Measurements from ENCODE around the gene UBE2L3. TPM values are rescaled to one million over a fixed set of nuclear protein-coding genes. Genes with fewer than 3 reads are reported as not detected.
"Not testable (repeated sequence)": the region's sequence is repeated elsewhere in the genome, so short reads cannot be mapped to it uniquely, and the experiment has no call there.

UBE2L3 gene
- total RNA-seq, 2 experiments from 2014 or later: 50.3 to 54.9 TPM

DNA sequence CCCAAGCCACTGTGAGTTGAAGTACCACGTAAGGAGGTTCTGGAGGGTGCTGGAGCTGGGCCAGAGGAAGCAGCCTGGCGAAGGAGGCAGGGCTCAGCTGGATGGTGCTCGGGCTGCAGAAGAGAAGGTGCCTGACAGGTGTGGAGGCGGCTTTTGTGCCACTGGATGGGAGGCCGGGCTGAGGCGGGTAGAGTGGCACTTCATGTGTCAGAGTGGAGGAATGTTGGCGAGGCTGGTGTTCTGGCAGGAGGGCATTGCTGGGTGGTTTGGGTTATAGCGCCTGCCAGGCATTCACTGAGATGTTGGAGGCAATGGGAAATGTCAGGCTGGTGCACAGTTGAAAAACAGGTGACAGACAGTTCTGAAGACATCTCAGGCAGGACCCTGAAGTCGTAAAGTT, 24.2 kb downstream of the UBE2L3 start:
- no peak for ATAC-seq
- H3K27ac Mint-ChIP-seq: peak overlapping the region; percentile 58
- CTCF ChIA-PET: no interaction called here
- POLR2A ChIA-PET: interaction anchor here (0.6 to 1.2 kb wide), 3 partner anchors 28 to 51 kb away, joined by 3 read pairs; partner anchors contain the start of genes SDF2L1 and YDJC
- H3K36me3 Mint-ChIP-seq (ENCODE audit: low read depth): peaks cover 45% of the 10 kb centered on the region
- H3K4me3 Mint-ChIP-seq: no peak overlapping the region
- no peaks in the 10 kb centered on the region for H3K27me3 Mint-ChIP-seq
- no peak for DNase-seq
- intact Hi-C loops (cut with micrococcal nuclease): no loop called here
- H3K9me3 Mint-ChIP-seq: no peaks in the 10 kb centered on the region
- no peak for TF ChIP-seq CTCF (IDR thresholded peaks at IDR 0.05)
- H3K4me1 Mint-ChIP-seq (ENCODE audit: low read depth): peaks cover 53% of the 10 kb centered on the region

GRCh38 chr22:21592422-21592821, 24.9 kb downstream of the UBE2L3 start:
- ChIA-PET POLR2A (interaction anchor here (1.1 to 1.3 kb wide), 4 partner anchors 10 to 50 kb away, joined by 3 to 4 read pairs (median 3); partner anchors contain the start of gene SDF2L1), CTCF (interaction anchor here (1.0 kb wide), 1 partner anchor 37 kb away, joined by 3 read pairs; no protein-coding TSS in a partner anchor)
- ATAC-seq (no peak), DNase-seq (no peak)
- intact Hi-C loops (cut with micrococcal nuclease): no loop called here
- TF ChIP-seq CTCF (IDR thresholded peaks at IDR 0.05): no peak
- H3K27me3 Mint-ChIP-seq: no peaks in the 10 kb centered on the region
- peaks cover 47% of the 10 kb centered on the region for H3K36me3 Mint-ChIP-seq (ENCODE audit: low read depth)
- H3K4me3 Mint-ChIP-seq: no peak overlapping the region
- peaks cover 50% of the 10 kb centered on the region for H3K4me1 Mint-ChIP-seq (ENCODE audit: low read depth)
- H3K27ac Mint-ChIP-seq: no peak overlapping the region
- H3K9me3 Mint-ChIP-seq: no peaks in the 10 kb centered on the region

GRCh38 chr22:21593406-21594232, 26.1 kb downstream of the UBE2L3 start:
- ATAC-seq (no peak), DNase-seq (no peak)
- CTCF ChIA-PET: interaction anchor here (1.3 to 1.8 kb wide), 2 partner anchors 50 to 53 kb away, joined by 4 read pairs; no protein-coding TSS in a partner anchor
- Mint-ChIP-seq H3K9me3 (no peaks in the 10 kb centered on the region), H3K4me1 (ENCODE audit: low read depth) (peaks cover 46% of the 10 kb centered on the region), H3K4me3 (no peak overlapping the region), H3K27ac (no peak overlapping the region), H3K36me3 (ENCODE audit: low read depth) (peaks cover 49% of the 10 kb centered on the region), H3K27me3 (no peaks in the 10 kb centered on the region)
- POLR2A ChIA-PET: interaction anchor here (1.1 to 1.3 kb wide), 2 partner anchors 13 to 34 kb away, joined by 3 to 4 read pairs; no protein-coding TSS in a partner anchor
- intact Hi-C loops (cut with micrococcal nuclease): no loop called here
- TF ChIP-seq CTCF (IDR thresholded peaks at IDR 0.05): no peak

DNA sequence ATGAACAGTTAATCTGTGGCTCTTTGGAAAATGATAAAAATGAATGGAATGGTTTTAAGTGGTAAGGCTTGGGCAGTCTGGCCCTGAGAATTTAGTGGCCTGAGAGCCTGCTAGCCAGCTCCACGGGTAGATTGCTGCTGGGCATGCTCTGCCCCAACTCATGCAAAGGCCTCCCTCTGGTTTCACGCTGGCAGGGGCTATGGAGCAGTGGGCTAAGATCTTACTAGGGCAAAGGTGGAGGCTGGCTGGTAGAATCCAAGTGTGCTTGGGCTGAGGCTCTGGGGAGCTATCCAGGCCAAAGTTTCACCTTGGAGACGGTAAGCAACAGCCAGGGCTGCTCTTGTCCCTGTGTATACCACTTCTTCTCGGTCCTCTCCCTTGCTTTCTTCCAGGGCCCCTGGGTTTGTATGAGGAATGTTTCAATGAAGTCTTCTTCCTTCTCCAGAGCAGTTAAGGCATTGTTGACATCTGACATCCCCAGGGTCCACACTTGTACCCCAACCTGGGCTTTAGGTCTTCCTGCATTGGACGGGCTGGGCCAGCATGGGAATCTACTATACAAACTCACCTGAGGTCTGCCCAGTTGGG, 27.4 kb downstream of the UBE2L3 start:
- Mint-ChIP-seq H3K4me1 (ENCODE audit: low read depth) (peaks cover 45% of the 10 kb centered on the region), H3K27ac (no peak overlapping the region), H3K36me3 (ENCODE audit: low read depth) (peaks cover 44% of the 10 kb centered on the region), H3K27me3 (no peaks in the 10 kb centered on the region), H3K9me3 (no peaks in the 10 kb centered on the region), H3K4me3 (no peak overlapping the region)
- DNase-seq (no peak), ATAC-seq (no peak)
- no peak for TF ChIP-seq CTCF (IDR thresholded peaks at IDR 0.05)
- ChIA-PET POLR2A (no interaction called here), CTCF (interaction anchor here (1.8 kb wide), 1 partner anchor 49 kb away, joined by 4 read pairs; no protein-coding TSS in a partner anchor)
- intact Hi-C loops (cut with micrococcal nuclease): no loop called here

DNA sequence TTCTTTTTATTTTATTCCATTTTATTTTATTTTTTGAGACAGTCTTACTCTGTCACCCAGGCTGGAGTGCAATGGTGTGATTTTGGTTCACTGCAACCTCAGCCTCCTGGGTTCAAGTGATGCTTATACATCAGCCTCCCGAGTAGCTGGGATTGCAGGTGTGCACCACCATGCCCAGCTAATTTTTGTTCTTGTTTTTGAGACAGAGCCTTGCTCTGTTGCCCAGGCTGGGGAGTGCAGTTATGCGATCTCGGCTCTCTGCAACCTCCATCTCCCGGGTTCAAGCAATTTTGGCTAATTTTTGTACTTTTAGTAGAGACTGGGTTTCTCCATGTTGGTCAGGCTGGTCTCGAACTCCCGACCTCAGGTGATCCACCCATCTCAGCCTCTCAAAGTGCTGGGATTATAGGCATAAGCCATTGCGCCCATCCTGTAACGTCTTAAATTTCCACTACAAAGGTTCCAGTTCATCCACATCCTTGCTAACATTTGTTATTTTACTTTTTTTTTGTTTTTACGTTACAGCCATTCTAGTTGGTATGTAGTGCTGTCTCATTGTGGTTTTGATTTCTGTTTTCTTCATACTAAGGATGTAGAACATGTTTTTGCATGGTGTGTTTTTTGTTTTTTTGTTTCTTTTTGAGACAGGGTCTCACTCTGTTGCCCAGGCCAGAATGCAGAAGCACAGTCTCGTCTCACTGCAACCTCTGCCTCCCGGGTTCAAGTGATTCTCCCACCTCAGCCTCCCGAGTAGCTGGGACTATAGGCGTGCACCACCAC, 29.0 kb downstream of the UBE2L3 start:
- H3K27me3 Mint-ChIP-seq; intact Hi-C loops (cut with micrococcal nuclease); DNase-seq; H3K4me3 Mint-ChIP-seq; H3K9me3 Mint-ChIP-seq; ATAC-seq; H3K27ac Mint-ChIP-seq: not testable (repeated sequence)
- H3K4me1 Mint-ChIP-seq (ENCODE audit: low read depth): peaks cover 35% of the 10 kb centered on the region
- peaks cover 42% of the 10 kb centered on the region for H3K36me3 Mint-ChIP-seq (ENCODE audit: low read depth)
- POLR2A ChIA-PET: interaction anchor here (1.0 kb wide), 1 partner anchor 34 kb away, joined by 4 read pairs; no protein-coding TSS in a partner anchor
- CTCF ChIA-PET: interaction anchor here (1.2 kb wide), 1 partner anchor 14 kb away, joined by 4 read pairs; no protein-coding TSS in a partner anchor

Data from activated CD8-positive, alpha-beta T cell treated with anti-CD3 and anti-CD28 coated beads for 36 hours (primary cell).